ENCODE measurements around the gene ANKRD55. TPM values are rescaled to one million over a fixed set of nuclear protein-coding genes. Genes with fewer than 3 reads are reported as not detected.

The ANKRD55 gene
- total and polyA plus RNA-seq, 12 donors, result 0.01 to 0.72 TPM; not detected in 10

DNA sequence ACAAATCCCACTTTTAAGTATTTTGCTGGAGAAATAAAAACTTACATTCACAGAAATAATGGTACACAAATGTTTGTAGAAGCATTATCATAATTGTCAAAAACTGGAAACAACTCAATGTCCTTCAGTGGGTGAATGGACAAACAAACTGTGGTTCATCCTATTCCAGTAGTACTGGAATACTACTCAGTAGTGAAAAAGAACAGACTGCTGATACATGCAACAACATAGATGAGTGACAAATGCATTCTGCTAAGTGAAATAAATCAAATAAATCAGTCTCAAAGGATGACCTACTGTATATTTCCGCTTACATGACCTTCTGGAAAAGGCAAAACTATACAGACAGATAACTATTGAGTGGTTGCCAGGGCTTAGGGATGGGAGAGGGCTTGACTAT is 114.1 kb downstream of the ANKRD55 start:
- DNase-seq (no peak), ATAC-seq (no peak)
- intact Hi-C loops (cut with DNase I), result no loop called here
- H3K4me3 ChIP-seq, result no peak overlapping the region
- H3K27ac ChIP-seq, result no peak overlapping the region
- H3K4me1 ChIP-seq, result peaks cover 0 to 22% (median 8%) of the 10 kb centered on the region in 9 donors
- TF ChIP-seq, protein P1, sequence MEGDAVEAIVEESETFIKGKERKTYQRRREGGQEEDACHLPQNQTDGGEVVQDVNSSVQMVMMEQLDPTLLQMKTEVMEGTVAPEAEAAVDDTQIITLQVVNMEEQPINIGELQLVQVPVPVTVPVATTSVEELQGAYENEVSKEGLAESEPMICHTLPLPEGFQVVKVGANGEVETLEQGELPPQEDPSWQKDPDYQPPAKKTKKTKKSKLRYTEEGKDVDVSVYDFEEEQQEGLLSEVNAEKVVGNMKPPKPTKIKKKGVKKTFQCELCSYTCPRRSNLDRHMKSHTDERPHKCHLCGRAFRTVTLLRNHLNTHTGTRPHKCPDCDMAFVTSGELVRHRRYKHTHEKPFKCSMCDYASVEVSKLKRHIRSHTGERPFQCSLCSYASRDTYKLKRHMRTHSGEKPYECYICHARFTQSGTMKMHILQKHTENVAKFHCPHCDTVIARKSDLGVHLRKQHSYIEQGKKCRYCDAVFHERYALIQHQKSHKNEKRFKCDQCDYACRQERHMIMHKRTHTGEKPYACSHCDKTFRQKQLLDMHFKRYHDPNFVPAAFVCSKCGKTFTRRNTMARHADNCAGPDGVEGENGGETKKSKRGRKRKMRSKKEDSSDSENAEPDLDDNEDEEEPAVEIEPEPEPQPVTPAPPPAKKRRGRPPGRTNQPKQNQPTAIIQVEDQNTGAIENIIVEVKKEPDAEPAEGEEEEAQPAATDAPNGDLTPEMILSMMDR (IDR thresholded peaks at IDR 0.05), result no peak
- H3K27me3 ChIP-seq, result no peaks in the 10 kb centered on the region
- WGBS, 2 donors, result 93 to 94% methylated on average over 1 of the region's 1 CpG
- H3K36me3 ChIP-seq, result no peaks in the 10 kb centered on the region
- H3K9me3 ChIP-seq, result peaks cover 0 to 5% (median 0%) of the 10 kb centered on the region in 11 donors

DNA sequence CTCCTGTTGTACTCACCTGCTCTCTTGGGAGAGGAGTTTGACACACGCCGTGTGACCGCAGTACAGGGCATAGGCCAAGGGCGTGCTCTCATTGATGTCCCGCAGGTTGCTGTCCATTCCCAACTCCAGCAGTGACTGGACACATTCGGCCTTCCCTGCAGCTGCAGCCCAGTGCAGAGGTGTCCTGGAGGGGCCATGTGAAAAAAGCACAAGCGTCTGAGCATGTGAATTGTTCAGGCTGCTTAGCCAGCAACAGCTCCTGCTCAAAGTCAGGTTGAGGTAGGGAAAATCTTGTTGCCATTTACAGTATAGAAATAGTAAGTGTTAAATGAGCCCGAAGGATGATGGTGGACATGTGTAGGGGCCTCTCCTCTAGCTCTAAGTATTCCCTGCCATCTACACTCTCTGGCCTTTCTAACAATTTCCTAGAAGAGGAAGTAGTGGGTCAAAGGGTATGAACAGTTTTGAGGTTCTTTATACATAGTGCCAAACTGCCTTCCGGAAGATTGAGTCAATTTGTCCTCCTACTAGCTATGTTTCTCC is 116.5 kb downstream of the ANKRD55 start:
- 75 to 82% methylated on average over 9 of the region's 9 CpGs for WGBS, 2 donors
- H3K27me3 ChIP-seq, result no peaks in the 10 kb centered on the region
- DNase-seq (no peak), ATAC-seq (no peak)
- intact Hi-C loops (cut with DNase I), result no loop called here
- TF ChIP-seq, protein P1 (IDR thresholded peaks at IDR 0.05), result no peak
- no peaks in the 10 kb centered on the region for H3K36me3 ChIP-seq
- peaks cover 0 to 5% (median 0%) of the 10 kb centered on the region in 11 donors for H3K9me3 ChIP-seq
- H3K27ac ChIP-seq, result no peak overlapping the region
- H3K4me1 ChIP-seq, result peaks cover 0 to 11% (median 0%) of the 10 kb centered on the region in 9 donors
- no peak overlapping the region for H3K4me3 ChIP-seq

DNA sequence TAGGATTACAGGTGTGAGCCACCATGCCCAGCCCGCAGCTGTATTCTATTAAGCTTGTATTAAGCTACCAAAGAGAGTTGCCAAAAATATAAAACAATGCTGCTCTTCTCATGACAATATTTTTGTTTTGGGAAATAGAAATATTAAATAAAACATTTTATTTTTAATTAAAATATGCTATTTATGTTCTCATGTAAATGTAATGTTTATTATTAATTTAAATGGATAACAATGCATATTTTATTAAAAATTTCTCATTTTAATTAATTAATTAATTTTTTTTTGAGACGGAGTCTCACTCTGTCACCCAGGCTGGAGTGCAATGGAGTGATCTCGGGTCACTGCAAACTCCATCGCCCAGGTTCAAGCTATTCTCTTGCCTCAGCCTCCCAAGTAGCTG is 117.5 kb downstream of the ANKRD55 start:
- TF ChIP-seq, protein P1 (IDR thresholded peaks at IDR 0.05), result no peak
- DNase-seq (no peak), ATAC-seq (no peak)
- Histone ChIP-seq H3K36me3 (no peaks in the 10 kb centered on the region), H3K27me3 (no peaks in the 10 kb centered on the region), H3K9me3 (peaks cover 0 to 5% (median 0%) of the 10 kb centered on the region in 11 donors), H3K4me1 (peaks cover 0 to 11% (median 0%) of the 10 kb centered on the region in 9 donors), H3K27ac (no peak overlapping the region), H3K4me3 (no peak overlapping the region)
- WGBS, 2 donors, result 97% methylated on average over 4 of the region's 4 CpGs
- intact Hi-C loops (cut with DNase I), result no loop called here

- Histone ChIP-seq H3K9me3 (no peaks in the 10 kb centered on the region), H3K4me1 (peaks cover 0 to 12% (median 0%) of the 10 kb centered on the region in 9 donors), H3K27ac (no peak overlapping the region), H3K4me3 (no peak overlapping the region), H3K36me3 (no peaks in the 10 kb centered on the region), H3K27me3 (no peaks in the 10 kb centered on the region)
- DNase-seq, result no peak
- TF ChIP-seq, protein P1 (IDR thresholded peaks at IDR 0.05), result no peak
- intact Hi-C loops (cut with DNase I), result no loop called here
- 94 to 95% methylated on average over 11 of the region's 11 CpGs for WGBS, 2 donors
- ATAC-seq, result no peak
Measured at GRCh38 chr5:56112526-56113121, 120.5 kb downstream of the ANKRD55 start.
